Lower lobe of right lung (tissue), 2 donors: ENCODE measurements around the gene PKNOX2. TPM values are rescaled to one million over a fixed set of nuclear protein-coding genes. Genes with fewer than 3 reads are reported as not detected.

ENCODE experiments used
- ATAC-seq, 2 donors: fragments of 200-7000 bp; cut with Tn5 transposase; one replicate each; pipeline ENCODE4 v1.9.1; 2020 to 2022; ENCODE audit warnings: mild to moderate bottlenecking in 2 of 2, moderate library complexity in 2 of 2
- DNase-seq: peaks from one replicate; pipeline ENCODE4 v3.0.0-alpha.2; 2020
- H3K27ac ChIP-seq: fragments of 200-600 bp; one replicate; pipeline ENCODE4 v1.8.0; 2022
- H3K27me3 ChIP-seq: fragments of 200-600 bp; one replicate; pipeline ENCODE4 v1.8.0; 2022; ENCODE audit warnings: low read depth
- H3K36me3 ChIP-seq: fragments of 200-600 bp; one replicate; pipeline ENCODE4 v1.8.0; 2022; ENCODE audit warnings: mild to moderate bottlenecking
- H3K4me1 ChIP-seq: fragments of 200-600 bp; one replicate; pipeline ENCODE4 v1.8.0; 2022
- H3K4me3 ChIP-seq: fragments of 200-600 bp; one replicate; pipeline ENCODE4 v1.8.0; 2022; ENCODE audit warnings: mild to moderate bottlenecking
- H3K9me3 ChIP-seq: fragments of 200-600 bp; one replicate; pipeline ENCODE4 v1.8.0; 2022
- CTCF ChIP-seq: fragments of 200-600 bp; IDR thresholded peaks from one replicate; pipeline ENCODE4 v1.8.0; 2022; ENCODE audit warnings: antibody characterized with exemption, mild to moderate bottlenecking
- intact Hi-C: fragments of 100-400 bp; cut with DNase I; formaldehyde crosslinking; loops from one replicate; pipeline ENCODE4 v1.11.0; 2022
- total RNA-seq: library from RNA; stranded (reverse); fragmentation: NEBNext Ultra II Directional; extraction: Animal tissue kit (Norgen Biotek cat#: 25700); gene quantifications from one replicate; pipeline ENCODE4 v1.2.1, GENCODE V29; 2021
- donor health status: DM: no; HTN: yes; CAD: no; lungs with severe emphysema.

The PKNOX2 gene
- total RNA-seq, 1 donor from 2014 or later: 14.4 TPM

- Histone ChIP-seq H3K27ac (no peak overlapping the region), H3K36me3 (no peaks in the 10 kb centered on the region), H3K27me3 (peaks cover 8% of the 10 kb centered on the region), H3K9me3 (no peaks in the 10 kb centered on the region), H3K4me3 (no peak overlapping the region), H3K4me1 (no peaks in the 10 kb centered on the region)
- ATAC-seq (no peak), DNase-seq (no peak)
- intact Hi-C loops: no loop called here
- no peak for TF ChIP-seq CTCF
Observed at GRCh38 chr11:125257751-125258150, 93.2 kb downstream of the PKNOX2 start.

GRCh38 chr11:125258291-125259032 lies 93.9 kb downstream of the PKNOX2 start:
- Histone ChIP-seq H3K36me3 (no peaks in the 10 kb centered on the region), H3K9me3 (no peaks in the 10 kb centered on the region), H3K27ac (no peak overlapping the region), H3K27me3 (peaks cover 15% of the 10 kb centered on the region), H3K4me3 (no peak overlapping the region), H3K4me1 (no peaks in the 10 kb centered on the region)
- DNase-seq (no peak), ATAC-seq (no peak)
- intact Hi-C loops: no loop called here
- no peak for TF ChIP-seq CTCF

- Histone ChIP-seq H3K36me3 (no peaks in the 10 kb centered on the region), H3K27ac (peak overlapping the region; percentile 62), H3K4me3 (no peak overlapping the region), H3K4me1 (no peaks in the 10 kb centered on the region), H3K9me3 (no peaks in the 10 kb centered on the region), H3K27me3 (peaks cover 24% of the 10 kb centered on the region)
- intact Hi-C loops: no loop called here
- DNase-seq (no peak), ATAC-seq (no peak)
- no peak for TF ChIP-seq CTCF
Observed at GRCh38 chr11:125261588-125261987, 97.0 kb downstream of the PKNOX2 start.

- Histone ChIP-seq H3K27ac (peak overlapping the region; percentile 62), H3K4me1 (no peaks in the 10 kb centered on the region), H3K27me3 (peaks cover 24% of the 10 kb centered on the region), H3K4me3 (no peak overlapping the region), H3K36me3 (no peaks in the 10 kb centered on the region), H3K9me3 (no peaks in the 10 kb centered on the region)
- ATAC-seq: peak in 1 of 2 donors; percentile 11
- intact Hi-C loops: no loop called here
- no peak for TF ChIP-seq CTCF
- DNase-seq: no peak
Observed at GRCh38 chr11:125262194-125262829, 97.8 kb downstream of the PKNOX2 start.

GRCh38 chr11:125262830-125263218 lies 98.3 kb downstream of the PKNOX2 start:
- Histone ChIP-seq H3K27me3 (peaks cover 24% of the 10 kb centered on the region), H3K9me3 (no peaks in the 10 kb centered on the region), H3K4me1 (no peaks in the 10 kb centered on the region), H3K4me3 (no peak overlapping the region), H3K36me3 (no peaks in the 10 kb centered on the region), H3K27ac (peak overlapping the region; percentile 62)
- intact Hi-C loops: no loop called here
- DNase-seq (no peak), ATAC-seq (peak; percentile 29 to 48)
- TF ChIP-seq CTCF: no peak
